GM18505 (cell line): ENCODE data around the gene HSD17B7.
"Not testable (repeated sequence)": the region's sequence is repeated elsewhere in the genome, so short reads cannot be mapped to it uniquely, and the experiment has no call there.

Experiments
- ATAC-seq: cut with Tn5 transposase; IDR thresholded peaks from one replicate; pipeline ENCODE4 v1.9.1; 2021; ENCODE audit not compliant: unreplicated experiment
- POLR2A ChIP-seq: IDR thresholded peaks from 4 replicates; pipeline ENCODE4 v1.6.1; 2011; ENCODE audit warnings: borderline replicate concordance; ENCODE audit not compliant: insufficient read depth, insufficient read length; ENCODE audit errors: extremely low read depth

The HSD17B7 gene, protein sequence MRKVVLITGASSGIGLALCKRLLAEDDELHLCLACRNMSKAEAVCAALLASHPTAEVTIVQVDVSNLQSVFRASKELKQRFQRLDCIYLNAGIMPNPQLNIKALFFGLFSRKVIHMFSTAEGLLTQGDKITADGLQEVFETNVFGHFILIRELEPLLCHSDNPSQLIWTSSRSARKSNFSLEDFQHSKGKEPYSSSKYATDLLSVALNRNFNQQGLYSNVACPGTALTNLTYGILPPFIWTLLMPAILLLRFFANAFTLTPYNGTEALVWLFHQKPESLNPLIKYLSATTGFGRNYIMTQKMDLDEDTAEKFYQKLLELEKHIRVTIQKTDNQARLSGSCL

DNA sequence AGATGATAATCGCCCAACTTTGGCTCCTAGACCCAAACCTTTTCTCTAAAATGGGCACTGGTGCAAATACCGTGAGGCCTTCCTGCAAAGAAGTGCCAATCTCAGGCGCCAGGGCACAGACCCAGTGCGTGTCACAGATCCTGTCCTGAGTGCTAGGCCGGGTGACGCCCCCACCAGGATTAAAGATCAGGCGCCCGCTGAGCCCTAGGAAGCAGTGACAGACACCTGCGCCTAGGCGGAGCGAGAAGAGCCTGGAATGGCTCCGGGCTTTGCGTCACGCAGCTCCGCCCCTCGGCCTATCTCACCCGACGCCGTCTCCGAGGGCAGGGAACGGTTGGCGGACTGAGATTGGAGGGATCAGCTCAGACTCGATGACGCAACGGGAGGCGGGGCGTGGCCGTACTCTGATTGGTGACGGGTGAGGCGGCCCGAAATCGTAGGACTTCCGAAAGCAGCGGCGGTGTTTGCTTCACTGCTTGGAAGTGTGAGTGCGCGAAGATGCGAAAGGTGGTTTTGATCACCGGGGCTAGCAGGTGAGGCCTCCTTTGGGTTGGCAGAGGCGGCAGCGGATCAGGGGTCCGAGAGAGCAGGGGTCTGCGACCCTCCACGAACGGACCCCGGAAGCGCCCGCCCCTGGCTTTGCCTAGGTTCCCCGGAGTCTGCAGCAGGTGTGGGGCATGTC is at the start of gene HSD17B7:
HSD17B7 (plus strand) TSS at position 400 of the 682 bp plus-strand sequence; CDS start at position 499, 99 bp downstream.
- peak; percentile 63 for TF ChIP-seq POLR2A
- ATAC-seq: peak; percentile 99

DNA sequence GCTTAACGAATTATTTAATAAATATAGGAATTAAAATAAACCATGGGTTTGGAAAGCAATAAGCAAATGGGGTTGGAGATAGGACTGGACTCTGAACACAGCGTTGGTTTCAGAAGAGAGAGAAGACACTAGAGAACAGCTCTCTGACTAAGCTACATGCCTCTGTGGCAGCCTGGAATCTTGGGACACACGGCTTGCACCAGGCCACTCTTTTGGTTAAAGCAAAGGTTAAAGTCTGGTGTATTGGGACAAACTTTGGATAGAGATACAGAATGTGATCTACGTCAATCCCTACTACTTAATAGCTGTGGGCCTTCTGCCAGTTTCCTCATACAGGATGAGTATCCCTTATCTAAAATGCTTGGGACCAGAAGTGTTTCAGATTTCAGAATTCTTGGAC is 49.7 kb upstream of the HSD17B7 start:
- ATAC-seq: no peak
- TF ChIP-seq POLR2A: no peak

DNA sequence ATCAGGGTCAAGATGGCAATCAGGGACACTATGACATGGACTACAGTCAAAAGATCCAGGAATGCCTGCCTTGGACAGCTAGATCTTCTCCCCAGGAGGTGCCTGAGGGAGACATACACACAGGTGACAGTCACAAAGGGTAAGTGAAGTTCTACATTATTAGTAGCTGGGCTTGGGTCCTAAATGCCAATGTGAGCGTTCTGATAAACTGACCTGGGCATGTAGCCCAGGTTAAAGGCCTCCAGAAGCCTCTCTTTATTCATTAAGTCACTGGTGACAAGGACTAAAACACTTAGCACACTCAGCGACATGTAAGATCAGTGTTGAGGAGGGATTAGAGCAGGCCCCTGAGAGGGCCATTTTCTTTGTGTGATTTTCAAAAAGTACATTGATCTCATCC is 48.9 kb upstream of the HSD17B7 start:
- TF ChIP-seq POLR2A: no peak
- ATAC-seq: no peak

DNA sequence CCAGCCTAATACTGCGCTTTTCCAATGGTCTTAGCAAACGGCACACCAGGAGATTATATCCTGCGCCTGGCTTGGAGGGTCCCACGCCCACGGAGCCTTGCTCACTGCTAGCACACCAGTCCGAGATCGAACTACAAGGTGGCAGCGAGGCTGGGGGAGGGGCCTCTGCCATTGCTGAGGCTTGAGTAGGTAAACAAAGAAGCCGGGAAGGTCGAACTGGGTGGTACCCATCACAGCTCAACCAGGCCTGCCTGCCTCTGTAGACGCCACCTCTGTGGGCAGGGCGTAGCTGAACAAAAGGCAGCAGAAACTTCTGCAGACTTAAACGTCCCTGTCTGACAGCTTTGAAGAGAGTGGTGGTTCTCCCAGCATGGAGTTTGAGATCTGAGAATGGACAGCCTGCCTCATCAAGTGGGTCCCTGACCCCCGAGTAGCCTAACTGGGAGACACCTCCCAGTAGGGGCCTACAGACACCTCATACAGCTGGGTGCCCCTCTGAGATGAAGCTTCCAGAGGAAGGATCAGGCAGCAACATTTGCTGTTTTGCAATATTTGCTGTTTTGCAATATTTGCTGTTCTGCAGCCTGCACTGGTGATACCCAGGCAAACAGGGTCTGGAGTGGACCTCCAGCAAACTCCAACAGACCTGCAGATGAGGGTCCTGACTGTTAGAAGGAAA is 44.1 kb upstream of the HSD17B7 start:
- not testable (repeated sequence) for ATAC-seq

DNA sequence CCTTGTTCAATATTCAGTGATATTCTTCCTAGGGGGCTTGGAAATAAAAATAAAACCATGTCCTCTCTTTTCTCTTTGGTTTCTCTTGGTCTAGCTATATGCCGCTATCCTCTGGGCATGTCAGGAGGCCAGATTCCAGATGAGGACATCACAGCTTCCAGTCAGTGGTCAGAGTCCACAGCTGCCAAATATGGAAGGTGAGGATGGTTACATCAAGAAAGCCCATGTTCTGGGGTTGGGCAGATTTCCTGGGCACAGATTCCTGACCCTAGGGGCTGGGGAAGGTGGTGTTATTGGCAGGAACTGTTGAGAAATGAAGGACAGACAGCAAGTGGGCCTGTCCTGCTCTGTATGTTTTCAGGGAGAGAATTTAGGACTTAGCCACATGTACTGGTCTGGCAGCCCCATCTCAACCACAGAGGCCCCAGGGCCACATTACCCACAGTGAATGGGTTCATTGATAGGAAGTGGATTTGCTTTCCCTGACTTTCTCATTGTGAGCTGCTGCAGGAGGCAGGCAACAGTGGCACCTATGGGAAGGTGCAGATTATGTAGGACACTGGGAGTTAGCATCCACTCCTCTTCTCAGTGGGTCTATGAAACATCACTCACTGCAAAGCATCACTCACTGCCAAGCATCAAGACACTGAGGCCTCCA is 37.4 kb upstream of the HSD17B7 start:
- no peak for TF ChIP-seq POLR2A
- no peak for ATAC-seq

DNA sequence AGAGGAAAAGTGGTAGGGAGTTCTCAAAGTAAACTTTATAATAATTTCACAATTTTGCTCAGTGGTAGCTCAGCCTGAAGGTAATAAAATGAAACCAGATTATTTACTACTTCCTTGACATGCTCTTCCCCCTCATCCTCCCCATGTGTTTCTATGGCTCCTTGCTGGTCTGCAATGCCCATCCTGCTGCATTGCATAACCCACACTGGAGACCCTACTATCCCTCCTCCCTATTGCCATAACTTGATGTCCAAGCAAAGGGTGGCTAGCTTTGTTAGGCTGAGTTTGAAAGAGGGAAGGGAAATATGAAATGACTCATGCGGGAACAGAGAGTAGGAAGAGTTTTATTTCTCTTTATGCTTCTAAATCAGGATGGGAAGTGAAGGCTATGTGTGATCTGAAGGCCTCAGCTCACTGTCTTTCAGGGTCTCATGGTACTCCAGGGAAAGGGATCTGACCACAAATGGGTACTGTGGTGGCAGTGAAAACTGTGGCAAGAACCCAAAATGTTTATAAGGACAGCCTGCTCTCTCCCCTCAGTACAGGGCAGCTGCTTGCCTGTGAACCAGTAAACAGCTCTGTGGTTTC is 36.4 kb upstream of the HSD17B7 start:
- TF ChIP-seq POLR2A: no peak
- ATAC-seq: no peak

DNA sequence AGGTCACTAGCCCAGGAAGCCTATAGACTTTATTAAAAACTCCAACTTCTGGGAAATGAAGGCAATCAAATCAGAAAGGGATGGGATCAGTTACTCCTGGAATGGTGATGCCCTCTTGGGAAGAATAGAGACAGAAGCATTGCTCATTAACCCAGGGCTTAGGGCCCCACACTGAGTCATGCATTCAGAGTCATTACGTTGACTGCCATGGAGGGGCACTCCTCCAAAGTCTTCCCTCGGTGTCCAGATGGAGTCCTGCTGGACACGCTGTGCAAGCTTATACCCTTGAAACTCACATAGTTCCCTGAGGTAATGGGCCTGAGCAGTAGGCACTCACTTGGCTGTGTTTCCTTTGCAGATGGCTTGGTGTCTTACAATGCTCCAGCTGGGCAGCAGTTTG is 35.2 kb upstream of the HSD17B7 start:
- ATAC-seq: no peak
- TF ChIP-seq POLR2A: no peak

DNA sequence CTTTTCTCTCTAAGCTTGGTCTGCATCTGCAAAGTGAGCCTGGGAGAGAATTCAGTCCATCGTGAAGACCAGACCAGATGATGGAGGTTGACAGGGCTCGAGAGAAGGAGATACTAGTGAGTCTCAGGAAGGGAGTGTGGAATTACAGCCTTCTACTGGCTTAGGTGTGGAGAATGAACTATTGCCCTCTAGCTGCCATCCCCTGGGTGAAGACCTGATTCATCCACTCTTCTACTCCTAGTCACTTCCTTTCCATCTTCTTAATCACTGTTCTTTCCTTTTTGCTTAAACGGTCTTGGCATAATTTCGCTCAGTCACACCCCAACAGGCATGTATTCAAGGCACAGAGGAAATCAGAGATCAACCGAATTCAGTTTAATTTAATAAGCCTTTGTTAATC is 34.0 kb upstream of the HSD17B7 start:
- no peak for TF ChIP-seq POLR2A
- ATAC-seq: no peak

DNA sequence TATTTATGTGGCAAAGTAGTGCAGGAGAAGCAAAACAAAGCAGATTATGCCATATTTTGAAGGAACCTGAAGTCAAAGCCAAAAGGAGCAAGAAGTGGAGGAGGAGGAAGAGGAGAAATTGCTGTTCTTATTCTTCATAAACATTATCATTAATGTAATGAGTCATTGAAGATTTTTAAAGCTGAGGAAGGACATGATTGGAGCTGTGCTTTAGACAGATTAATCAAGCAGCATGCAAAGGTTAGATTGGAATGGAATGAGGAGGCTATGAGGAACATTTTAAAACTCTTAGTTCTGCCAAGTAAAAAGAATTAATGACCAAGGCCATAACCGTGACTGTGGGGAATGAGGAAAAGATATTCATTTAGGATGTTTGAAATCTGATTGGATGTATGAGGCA is 33.0 kb upstream of the HSD17B7 start:
- ATAC-seq: no peak

DNA sequence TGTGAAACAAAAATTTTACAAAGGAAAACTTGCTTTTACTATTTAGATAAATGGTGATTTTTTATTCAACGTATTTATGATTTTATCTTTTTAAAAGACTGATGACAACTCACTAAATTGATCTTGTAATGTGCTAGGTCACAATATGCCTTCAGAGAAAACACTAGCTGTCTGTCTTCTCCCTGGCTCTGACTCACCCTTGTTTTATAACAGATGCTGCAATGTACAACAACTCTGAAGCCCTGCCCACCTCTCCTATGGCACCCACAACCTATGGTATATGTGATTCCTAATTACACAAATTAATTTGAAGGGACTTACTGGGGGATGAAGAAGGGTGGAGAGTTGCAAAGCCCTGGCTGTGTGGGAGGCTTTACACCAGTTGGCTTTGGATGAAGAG is 24.7 kb upstream of the HSD17B7 start:
- no peak for TF ChIP-seq POLR2A
- ATAC-seq: no peak

More for the DNA sequence above, 33.0 kb upstream of the HSD17B7 start:
- TF ChIP-seq POLR2A: no peak

DNA sequence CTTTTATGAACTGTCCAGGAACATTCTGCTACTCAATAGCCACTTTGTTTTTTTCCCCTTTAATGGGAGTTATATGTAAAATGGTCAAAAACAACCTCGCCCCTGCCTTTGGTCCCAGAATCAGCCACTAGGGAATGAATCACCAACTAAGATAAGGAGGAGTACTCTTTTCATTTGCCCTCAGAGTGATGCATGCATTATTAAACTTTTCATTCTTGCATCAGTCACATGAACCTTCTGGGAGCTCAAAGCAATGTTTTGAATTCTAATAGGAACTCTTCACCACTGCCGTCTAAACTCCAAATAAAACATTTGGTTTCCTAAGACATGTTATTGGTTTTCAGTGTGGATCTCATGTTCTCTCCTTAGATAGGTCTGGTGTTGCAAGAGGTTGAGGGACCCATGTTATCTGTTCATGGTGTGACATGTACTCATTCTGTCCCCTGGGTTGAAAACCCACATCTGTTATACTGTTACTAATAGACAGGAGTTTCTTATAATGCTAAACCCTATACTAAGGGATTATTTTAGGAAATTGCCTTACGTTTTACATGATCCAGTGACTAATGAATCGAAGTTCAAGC is 17.8 kb upstream of the HSD17B7 start:
- no peak for ATAC-seq
- no peak for TF ChIP-seq POLR2A

DNA sequence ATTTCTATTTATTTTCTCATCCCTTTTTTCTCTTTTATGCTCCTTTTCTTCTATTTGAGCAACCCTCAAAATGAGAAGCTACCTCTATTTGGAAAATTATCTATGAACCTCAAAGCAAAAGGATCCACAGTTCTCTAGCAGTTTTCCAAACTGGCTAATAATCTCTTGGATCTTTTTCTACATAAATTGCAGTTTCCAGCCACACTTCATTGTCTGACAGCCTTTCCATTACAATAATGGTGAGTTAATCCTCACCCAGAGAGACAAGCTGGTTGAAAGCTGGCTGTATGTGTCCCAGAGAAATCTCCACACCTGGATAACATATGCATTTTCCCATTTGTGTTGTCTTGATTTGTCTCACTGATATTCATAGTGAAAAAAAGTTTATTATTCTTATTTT is 16.5 kb upstream of the HSD17B7 start:
- ATAC-seq: no peak
- no peak for TF ChIP-seq POLR2A

DNA sequence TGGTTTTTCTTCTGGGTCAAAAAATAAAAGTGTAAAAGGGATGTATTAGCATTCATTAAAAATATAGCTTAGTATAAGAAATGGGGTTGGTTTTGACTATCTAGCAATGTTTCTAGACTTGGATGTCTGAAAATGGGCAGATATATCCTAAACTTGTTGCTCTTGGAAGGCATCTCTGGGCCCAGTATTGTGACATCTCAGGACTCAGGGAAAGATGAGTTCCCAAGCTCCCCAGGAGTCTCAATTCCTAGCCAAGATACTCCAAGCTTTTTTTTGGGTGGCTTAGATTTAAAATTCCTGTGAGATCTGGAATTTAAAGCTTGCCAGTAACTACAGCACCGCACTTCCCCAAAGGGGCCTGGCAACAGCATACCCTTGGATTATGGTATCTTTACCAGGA is 11.5 kb upstream of the HSD17B7 start:
- no peak for ATAC-seq
- no peak for TF ChIP-seq POLR2A
